NB4 (cell line): Measurements from ENCODE around the gene CIITA.
"Not testable (repeated sequence)": the region's sequence is repeated elsewhere in the genome, so short reads cannot be mapped to it uniquely, and the experiment has no call there.

Source experiments
- DNase-seq: peaks from one replicate; pipeline ENCODE4 v3.0.0; 2010; ENCODE audit warnings: low read depth
- H3K4me3 ChIP-seq: one replicate; pipeline ENCODE4 v1.5.1; 2011; ENCODE audit warnings: mild to moderate bottlenecking, low read depth, low read length, moderate library complexity
- CTCF ChIP-seq: IDR thresholded peaks from one replicate; pipeline ENCODE4 v1.5.1; 2012; ENCODE audit warnings: low read depth, low read length
- MAX ChIP-seq: IDR thresholded peaks from 2 replicates; pipeline ENCODE4 v1.6.1; 2011; ENCODE audit warnings: low read depth, low read length
- MYC ChIP-seq: IDR thresholded peaks from 2 replicates; pipeline ENCODE4 v1.6.1; 2011; ENCODE audit warnings: low read depth, low read length
- POLR2A ChIP-seq: IDR thresholded peaks from 2 replicates; pipeline ENCODE4 v1.6.1; 2011; ENCODE audit warnings: mild to moderate bottlenecking; ENCODE audit not compliant: insufficient read length; ENCODE audit errors: extremely low read depth

Gene CIITA

GRCh38 chr16:10923146-10923649, 46.2 kb downstream of the CIITA start:
- H3K4me3 ChIP-seq = no peak overlapping the region
- no peak for DNase-seq
- TF ChIP-seq CTCF (no peak), MYC (no peak), MAX (no peak), POLR2A (no peak)

- no peak for TF ChIP-seq MYC
- no peak for TF ChIP-seq POLR2A
- no peak for TF ChIP-seq MAX
- TF ChIP-seq CTCF = no peak
- no peak for DNase-seq
- H3K4me3 ChIP-seq = no peak overlapping the region
Observed at GRCh38 chr16:10923650-10924214, 46.7 kb downstream of the CIITA start.

- not testable (repeated sequence) for DNase-seq, H3K4me3 ChIP-seq
Observed at GRCh38 chr16:10925285-10925684, 48.3 kb downstream of the CIITA start.

GRCh38 chr16:10926094-10926493, 49.1 kb downstream of the CIITA start:
- TF ChIP-seq CTCF (no peak), MYC (no peak), POLR2A (no peak), MAX (no peak)
- no peak overlapping the region for H3K4me3 ChIP-seq
- no peak for DNase-seq

- TF ChIP-seq CTCF (no peak), MAX (no peak), MYC (no peak), POLR2A (no peak)
- DNase-seq = no peak
- H3K4me3 ChIP-seq = no peak overlapping the region
Observed at GRCh38 chr16:10926867-10927266, 49.9 kb downstream of the CIITA start.

- no peak overlapping the region for H3K4me3 ChIP-seq
- TF ChIP-seq MAX = no peak
- no peak for TF ChIP-seq MYC
- no peak for TF ChIP-seq CTCF
- TF ChIP-seq POLR2A = no peak
- DNase-seq = no peak
Observed at GRCh38 chr16:10927497-10928112, 50.6 kb downstream of the CIITA start.

GRCh38 chr16:10929097-10929496, 52.1 kb downstream of the CIITA start:
- not testable (repeated sequence) for DNase-seq

More at GRCh38 chr16:10929097-10929496, 52.1 kb downstream of the CIITA start:
- H3K4me3 ChIP-seq = not testable (repeated sequence)
